ENCODE measurements around the gene SH3TC2. TPM values are rescaled to one million over a fixed set of nuclear protein-coding genes. Genes with fewer than 3 reads are reported as not detected.

The SH3TC2 gene
- total and polyA plus RNA-seq, 7 donors, result 0.18 to 1.9 (median 0.60) TPM

DNA sequence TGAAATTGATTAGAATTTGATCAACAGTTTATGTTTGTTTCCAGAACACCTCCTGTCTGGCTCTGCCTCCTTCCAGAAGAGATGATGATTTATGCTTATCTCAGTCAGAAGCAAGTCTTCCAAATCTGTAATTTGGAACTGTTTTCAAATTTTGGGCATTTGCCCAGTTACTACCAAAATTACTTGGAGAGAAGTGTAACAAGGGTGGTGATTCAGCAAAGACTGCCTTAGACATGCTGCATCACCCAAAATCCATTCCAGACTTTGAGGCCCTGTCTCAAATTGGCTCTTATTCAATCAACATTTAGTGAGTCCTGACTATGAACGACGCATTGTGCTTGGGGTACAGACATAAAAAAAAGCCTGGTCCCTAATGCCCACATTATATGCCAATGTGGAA lies 89.4 kb downstream of the SH3TC2 start:
- ATAC-seq (no peak), DNase-seq (no peak)
- peak overlapping the region; percentile 28 for H3K4me3 ChIP-seq
- no peaks in the 10 kb centered on the region for H3K36me3 ChIP-seq (ENCODE audit: insufficient read depth in 1 of 2, low read depth in 1 of 2)
- H3K9me3 ChIP-seq, result no peaks in the 10 kb centered on the region
- H3K27ac ChIP-seq, result peak overlapping the region; percentile 89
- 52 to 64% (median 63%) methylated on average over 2 of the region's 2 CpGs for WGBS, 3 donors
- H3K4me1 ChIP-seq, result peaks cover 59% of the 10 kb centered on the region
- intact Hi-C loops (cut with DNase I), result no loop called here
- TF ChIP-seq, protein P1, sequence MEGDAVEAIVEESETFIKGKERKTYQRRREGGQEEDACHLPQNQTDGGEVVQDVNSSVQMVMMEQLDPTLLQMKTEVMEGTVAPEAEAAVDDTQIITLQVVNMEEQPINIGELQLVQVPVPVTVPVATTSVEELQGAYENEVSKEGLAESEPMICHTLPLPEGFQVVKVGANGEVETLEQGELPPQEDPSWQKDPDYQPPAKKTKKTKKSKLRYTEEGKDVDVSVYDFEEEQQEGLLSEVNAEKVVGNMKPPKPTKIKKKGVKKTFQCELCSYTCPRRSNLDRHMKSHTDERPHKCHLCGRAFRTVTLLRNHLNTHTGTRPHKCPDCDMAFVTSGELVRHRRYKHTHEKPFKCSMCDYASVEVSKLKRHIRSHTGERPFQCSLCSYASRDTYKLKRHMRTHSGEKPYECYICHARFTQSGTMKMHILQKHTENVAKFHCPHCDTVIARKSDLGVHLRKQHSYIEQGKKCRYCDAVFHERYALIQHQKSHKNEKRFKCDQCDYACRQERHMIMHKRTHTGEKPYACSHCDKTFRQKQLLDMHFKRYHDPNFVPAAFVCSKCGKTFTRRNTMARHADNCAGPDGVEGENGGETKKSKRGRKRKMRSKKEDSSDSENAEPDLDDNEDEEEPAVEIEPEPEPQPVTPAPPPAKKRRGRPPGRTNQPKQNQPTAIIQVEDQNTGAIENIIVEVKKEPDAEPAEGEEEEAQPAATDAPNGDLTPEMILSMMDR (IDR thresholded peaks at IDR 0.05), result no peak
- H3K27me3 ChIP-seq (ENCODE audit: insufficient read depth in 3 of 3, low read length in 2 of 3), result no peaks in the 10 kb centered on the region

DNA sequence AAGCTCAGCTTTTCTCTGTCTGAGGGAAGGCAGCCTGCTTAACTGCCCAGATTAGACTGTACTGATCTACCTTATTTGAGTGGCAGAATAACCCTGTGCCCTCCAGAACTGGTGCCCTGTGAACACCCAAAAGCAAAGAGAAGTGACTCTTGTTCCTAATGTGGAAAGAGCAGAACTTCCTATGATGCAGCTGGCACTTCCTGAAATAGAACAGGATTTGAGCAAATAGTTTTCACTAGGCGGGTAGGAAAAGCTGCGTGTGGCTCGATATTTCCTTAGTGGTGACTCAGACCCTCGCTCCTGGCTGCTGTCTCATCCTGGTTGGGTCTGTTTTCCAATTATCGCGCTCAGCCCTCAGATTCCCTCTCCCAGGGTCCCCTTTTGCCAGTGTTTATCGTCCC lies 89.9 kb downstream of the SH3TC2 start:
- 7 to 11% (median 10%) methylated on average over 7 of the region's 7 CpGs for WGBS, 3 donors
- peak; percentile 75 to 85 (median 78) for ATAC-seq
- intact Hi-C loops (cut with DNase I), result no loop called here
- Histone ChIP-seq H3K27ac (peak overlapping the region; percentile 89), H3K9me3 (no peaks in the 10 kb centered on the region), H3K4me3 (peak overlapping the region; percentile 28), H3K27me3 (ENCODE audit: insufficient read depth in 3 of 3, low read length in 2 of 3) (no peaks in the 10 kb centered on the region), H3K36me3 (ENCODE audit: insufficient read depth in 1 of 2, low read depth in 1 of 2) (no peaks in the 10 kb centered on the region), H3K4me1 (peaks cover 59% of the 10 kb centered on the region)
- peak; percentile 36 to 66 for DNase-seq
- TF ChIP-seq, protein P1 (IDR thresholded peaks at IDR 0.05), result no peak

DNA sequence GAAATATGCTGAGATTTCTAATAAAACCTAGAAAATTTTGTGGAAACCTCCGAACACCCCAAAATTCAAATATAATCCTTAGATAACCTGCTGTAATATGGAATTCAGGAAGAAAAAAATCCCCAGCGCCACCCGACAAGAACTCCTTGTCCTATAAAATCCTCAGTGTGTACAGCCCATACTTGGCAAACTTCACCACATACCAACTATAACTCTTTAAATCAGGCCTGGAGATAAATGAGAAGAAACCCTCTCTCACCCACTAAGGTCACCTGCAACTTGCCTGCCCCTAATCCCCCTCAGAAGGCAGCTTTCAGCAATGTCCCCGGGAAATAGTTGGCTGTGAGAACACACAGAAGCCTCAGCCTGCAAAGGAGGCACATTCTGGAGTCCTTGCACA lies 90.5 kb downstream of the SH3TC2 start:
- WGBS, 3 donors, result 38 to 50% (median 41%) methylated on average over 4 of the region's 4 CpGs
- H3K4me3 ChIP-seq, result no peak overlapping the region
- ATAC-seq, result peak in 1 of 4 donors; percentile 0
- no peaks in the 10 kb centered on the region for H3K9me3 ChIP-seq
- H3K27ac ChIP-seq, result peak overlapping the region; percentile 89
- peaks cover 61% of the 10 kb centered on the region for H3K4me1 ChIP-seq
- intact Hi-C loops (cut with DNase I), result no loop called here
- H3K36me3 ChIP-seq (ENCODE audit: insufficient read depth in 1 of 2, low read depth in 1 of 2), result no peaks in the 10 kb centered on the region
- DNase-seq, result no peak
- no peaks in the 10 kb centered on the region for H3K27me3 ChIP-seq (ENCODE audit: insufficient read depth in 3 of 3, low read length in 2 of 3)
- TF ChIP-seq, protein P1 (IDR thresholded peaks at IDR 0.05), result no peak

DNA sequence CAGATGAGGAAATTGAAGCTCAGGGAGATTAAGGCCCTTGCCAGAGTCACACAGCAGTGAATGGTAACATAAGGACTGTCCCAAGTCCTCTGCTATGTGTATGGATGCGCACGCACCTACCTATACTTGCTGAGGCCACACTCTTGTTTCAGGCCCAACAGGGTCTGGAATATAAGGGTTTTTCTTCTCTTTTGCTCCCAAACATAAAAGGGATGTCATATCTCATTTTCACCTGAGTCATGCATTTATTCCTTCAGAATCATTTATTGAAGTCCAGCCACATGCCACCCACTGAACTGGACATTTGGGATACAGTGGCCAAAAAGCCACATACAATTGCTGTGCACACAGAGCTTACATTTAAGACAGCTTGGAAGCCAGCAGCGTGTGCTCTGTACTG lies 92.0 kb downstream of the SH3TC2 start:
- Histone ChIP-seq H3K27ac (peak overlapping the region; percentile 83), H3K4me3 (no peak overlapping the region), H3K4me1 (peaks cover 64% of the 10 kb centered on the region), H3K27me3 (ENCODE audit: insufficient read depth in 3 of 3, low read length in 2 of 3) (no peaks in the 10 kb centered on the region), H3K36me3 (ENCODE audit: insufficient read depth in 1 of 2, low read depth in 1 of 2) (no peaks in the 10 kb centered on the region), H3K9me3 (no peaks in the 10 kb centered on the region)
- TF ChIP-seq, protein P1 (IDR thresholded peaks at IDR 0.05), result no peak
- intact Hi-C loops (cut with DNase I), result no loop called here
- no peak for DNase-seq
- WGBS, 3 donors, result 69 to 78% (median 69%) methylated on average over 3 of the region's 3 CpGs
- no peak for ATAC-seq

DNA sequence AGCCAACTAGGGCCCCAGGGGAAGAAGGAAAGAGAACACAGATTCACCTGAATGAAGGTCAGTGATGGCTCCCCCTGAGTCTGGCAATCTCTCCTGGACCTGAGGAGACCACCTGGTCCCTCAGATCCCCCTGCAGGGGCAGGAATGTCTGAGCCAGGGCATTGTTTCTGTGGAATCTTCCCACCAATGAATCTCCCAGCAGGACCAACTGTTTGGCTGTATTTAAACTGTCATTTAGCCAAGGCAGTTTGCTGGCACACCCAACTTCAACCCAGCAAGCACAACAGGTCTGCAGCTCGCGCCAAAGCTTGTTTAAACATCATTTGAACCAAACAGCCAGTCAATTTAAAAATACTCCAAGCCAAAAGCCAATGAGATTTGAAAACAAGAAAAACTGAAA lies 92.6 kb downstream of the SH3TC2 start:
- Histone ChIP-seq H3K27ac (peak overlapping the region; percentile 83), H3K27me3 (ENCODE audit: insufficient read depth in 3 of 3, low read length in 2 of 3) (no peaks in the 10 kb centered on the region), H3K4me3 (no peak overlapping the region), H3K9me3 (no peaks in the 10 kb centered on the region), H3K4me1 (peaks cover 70% of the 10 kb centered on the region), H3K36me3 (ENCODE audit: insufficient read depth in 1 of 2, low read depth in 1 of 2) (no peaks in the 10 kb centered on the region)
- ATAC-seq, result peak in 1 of 4 donors; percentile 32
- TF ChIP-seq, protein P1 (IDR thresholded peaks at IDR 0.05), result no peak
- DNase-seq, result no peak
- intact Hi-C loops (cut with DNase I), result no loop called here
- 28 to 41% (median 39%) methylated on average over 2 of the region's 2 CpGs for WGBS, 3 donors

Data from psoas muscle (tissue), 8 donors.